ENCODE results near the gene MRPL55. TPM values are rescaled to one million over a fixed set of nuclear protein-coding genes. Genes with fewer than 3 reads are reported as not detected.

The MRPL55 gene
- total and polyA plus RNA-seq, 12 donors: 38.0 to 174 (median 48.2) TPM

- no peaks in the 10 kb centered on the region for H3K27me3 ChIP-seq
- no peak overlapping the region for H3K27ac ChIP-seq
- peaks cover 12 to 50% (median 38%) of the 10 kb centered on the region in 9 donors for H3K4me1 ChIP-seq
- no peak for DNase-seq
- no peak overlapping the region for H3K4me3 ChIP-seq
- WGBS, 2 donors: 66 to 74% methylated on average over 12 of the region's 12 CpGs
- intact Hi-C loops (cut with DNase I): no loop called here
- TF ChIP-seq, protein P1, sequence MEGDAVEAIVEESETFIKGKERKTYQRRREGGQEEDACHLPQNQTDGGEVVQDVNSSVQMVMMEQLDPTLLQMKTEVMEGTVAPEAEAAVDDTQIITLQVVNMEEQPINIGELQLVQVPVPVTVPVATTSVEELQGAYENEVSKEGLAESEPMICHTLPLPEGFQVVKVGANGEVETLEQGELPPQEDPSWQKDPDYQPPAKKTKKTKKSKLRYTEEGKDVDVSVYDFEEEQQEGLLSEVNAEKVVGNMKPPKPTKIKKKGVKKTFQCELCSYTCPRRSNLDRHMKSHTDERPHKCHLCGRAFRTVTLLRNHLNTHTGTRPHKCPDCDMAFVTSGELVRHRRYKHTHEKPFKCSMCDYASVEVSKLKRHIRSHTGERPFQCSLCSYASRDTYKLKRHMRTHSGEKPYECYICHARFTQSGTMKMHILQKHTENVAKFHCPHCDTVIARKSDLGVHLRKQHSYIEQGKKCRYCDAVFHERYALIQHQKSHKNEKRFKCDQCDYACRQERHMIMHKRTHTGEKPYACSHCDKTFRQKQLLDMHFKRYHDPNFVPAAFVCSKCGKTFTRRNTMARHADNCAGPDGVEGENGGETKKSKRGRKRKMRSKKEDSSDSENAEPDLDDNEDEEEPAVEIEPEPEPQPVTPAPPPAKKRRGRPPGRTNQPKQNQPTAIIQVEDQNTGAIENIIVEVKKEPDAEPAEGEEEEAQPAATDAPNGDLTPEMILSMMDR (IDR thresholded peaks at IDR 0.05): no peak
- no peaks in the 10 kb centered on the region for H3K9me3 ChIP-seq
- no peak for ATAC-seq
- H3K36me3 ChIP-seq: peaks cover 6 to 64% (median 33%) of the 10 kb centered on the region in 9 donors
Measured at GRCh38 chr1:228100822-228101613, 8.1 kb downstream of the MRPL55 start.

GRCh38 chr1:228099331-228099732 is 9.8 kb downstream of the MRPL55 start:
- Histone ChIP-seq H3K9me3 (peaks cover 0 to 11% (median 7%) of the 10 kb centered on the region in 11 donors), H3K27me3 (no peaks in the 10 kb centered on the region), H3K27ac (no peak overlapping the region), H3K4me1 (peaks cover 12 to 50% (median 36%) of the 10 kb centered on the region in 9 donors), H3K36me3 (peaks cover 6 to 59% (median 33%) of the 10 kb centered on the region in 9 donors), H3K4me3 (no peak overlapping the region)
- TF ChIP-seq, protein P1 (IDR thresholded peaks at IDR 0.05): no peak
- ATAC-seq: no peak
- intact Hi-C loops (cut with DNase I): no loop called here
- WGBS, 2 donors: 59 to 67% methylated on average over 4 of the region's 4 CpGs
- DNase-seq: no peak

DNA sequence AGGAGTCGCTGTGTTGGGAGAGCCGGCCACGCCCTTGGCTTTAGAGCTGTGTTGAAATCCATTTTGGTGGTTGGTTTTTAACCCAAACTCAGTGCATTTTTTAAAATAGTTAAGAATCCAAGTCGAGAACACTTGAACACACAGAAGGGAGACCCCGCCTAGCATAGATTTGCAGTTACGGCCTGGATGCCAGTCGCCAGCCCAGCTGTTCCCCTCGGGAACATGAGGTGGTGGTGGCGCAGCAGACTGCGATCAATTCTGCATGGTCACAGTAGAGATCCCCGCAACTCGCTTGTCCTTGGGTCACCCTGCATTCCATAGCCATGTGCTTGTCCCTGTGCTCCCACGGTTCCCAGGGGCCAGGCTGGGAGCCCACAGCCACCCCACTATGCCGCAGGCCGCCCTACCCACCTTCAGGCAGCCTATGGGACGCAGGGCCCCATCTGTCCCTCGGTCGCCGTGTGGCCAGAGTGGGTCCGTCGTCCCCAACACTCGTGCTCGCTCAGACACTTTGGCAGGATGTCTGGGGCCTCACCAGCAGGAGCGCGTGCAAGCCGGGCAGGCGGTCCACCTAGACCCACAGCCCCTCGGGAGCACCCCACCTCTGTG is 10.7 kb downstream of the MRPL55 start:
- peaks cover 6 to 41% (median 28%) of the 10 kb centered on the region in 9 donors for H3K4me1 ChIP-seq
- H3K27ac ChIP-seq: no peak overlapping the region
- H3K9me3 ChIP-seq: peaks cover 0 to 18% (median 10%) of the 10 kb centered on the region in 11 donors
- DNase-seq (no peak), ATAC-seq (no peak)
- WGBS, 2 donors: 88 to 89% methylated on average over 28 of the region's 28 CpGs
- no peaks in the 10 kb centered on the region for H3K27me3 ChIP-seq
- peaks cover 6 to 67% (median 33%) of the 10 kb centered on the region in 9 donors for H3K36me3 ChIP-seq
- TF ChIP-seq, protein P1 (IDR thresholded peaks at IDR 0.05): no peak
- H3K4me3 ChIP-seq: no peak overlapping the region
- intact Hi-C loops (cut with DNase I): no loop called here

GRCh38 chr1:228097333-228098081 is 11.6 kb downstream of the MRPL55 start:
- DNase-seq (no peak), ATAC-seq (no peak)
- WGBS, 2 donors: 88 to 91% methylated on average over 34 of the region's 34 CpGs
- H3K4me1 ChIP-seq: peaks cover 6 to 48% (median 36%) of the 10 kb centered on the region in 9 donors
- H3K27me3 ChIP-seq: no peaks in the 10 kb centered on the region
- no peak overlapping the region for H3K27ac ChIP-seq
- H3K36me3 ChIP-seq: peaks cover 6 to 76% (median 33%) of the 10 kb centered on the region in 9 donors
- TF ChIP-seq, protein P1 (IDR thresholded peaks at IDR 0.05): no peak
- H3K4me3 ChIP-seq: no peak overlapping the region
- intact Hi-C loops (cut with DNase I): no loop called here
- H3K9me3 ChIP-seq: peaks cover 0 to 18% (median 10%) of the 10 kb centered on the region in 11 donors

All from heart right ventricle (tissue), 16 donors.